Ovary (tissue), 3 donors: ENCODE measurements around the gene IFITM10.

ENCODE experiments used
- CTCF ChIP-seq, 3 donors: fragments of 450-650 bp in 2 of 3; fragments of 200-600 bp in 1 of 3; IDR thresholded peaks; one replicate each; pipeline versions ENCODE4 v1.5.1 to v1.8.0; 2016 to 2022; ENCODE audit warnings: antibody characterized with exemption in 3 of 3, mild to moderate bottlenecking in 1 of 3
- EP300 ChIP-seq: sonication (generic); formaldehyde crosslinking; IDR thresholded peaks from one replicate; pipeline ENCODE4 v1.6.1; 2017; ENCODE audit warnings: antibody characterized with exemption
- POLR2A ChIP-seq: fragments of 450-650 bp; IDR thresholded peaks from one replicate; pipeline ENCODE4 v1.6.1; 2017; ENCODE audit warnings: antibody characterized with exemption, mild to moderate bottlenecking, moderate library complexity
- donor health status: DM: no; HTN: no; CAD: no.

- no peak for TF ChIP-seq CTCF (IDR thresholded peaks at IDR 0.05)
- no peak for TF ChIP-seq POLR2A
- TF ChIP-seq EP300, result no peak
Measured at GRCh38 chr11:1734641-1735081, 15.7 kb downstream of the IFITM10 start.
